IMR-90 (cell line): Measurements from ENCODE around the gene SLC8A1. TPM values are rescaled to one million over a fixed set of nuclear protein-coding genes. Genes with fewer than 3 reads are reported as not detected.
A peak's percentile ranks its signal among the peaks of the same experiment; 100 is the strongest.

Experiments used
- ATAC-seq: fragments of 200-7000 bp; cut with Tn5 transposase; 2 replicates; pipeline ENCODE4 v1.9.1; 2020; ENCODE audit warnings: low read depth, mild to moderate bottlenecking, moderate library complexity
- BruUV-seq: library from RNA; stranded (reverse); fragments of 400-500 nt; replicated peaks from 2 replicates; lab custom pipeline; 2021; lab: Mats Ljungman, UMichigan
- CTCF ChIA-PET: fragments of 300-600 bp; formaldehyde crosslinking; extraction: SDS; loops from one replicate; lab custom pipeline; 2021; ENCODE audit warnings: antibody characterized with exemption; lab: Yijun Ruan, JAX
- POLR2A ChIA-PET: fragments of 300-600 bp; sonication (Branson Sonifier 250); formaldehyde crosslinking; loops from one replicate; lab custom pipeline; 2022; ENCODE audit warnings: antibody characterized with exemption; ENCODE audit not compliant: unreplicated experiment; lab: Charles Lee
- DNase-seq: peaks from one replicate; pipeline ENCODE4 v3.0.0; 2013
- H2AFZ ChIP-seq: replicated peaks from 2 replicates; pipeline ENCODE3; 2013; ENCODE audit warnings: low read length, mild to moderate bottlenecking; ENCODE audit not compliant: poor library complexity
- H2AK5ac ChIP-seq: 2 replicates; pipeline ENCODE4 v1.6.1; 2013; ENCODE audit warnings: low read depth, low read length, inconsistent platforms
- H2AK9ac ChIP-seq: replicated peaks from 2 replicates; pipeline ENCODE3; 2013; ENCODE audit warnings: mild to moderate bottlenecking, low read depth, low read length, moderate library complexity; ENCODE audit not compliant: poor library complexity
- H2BK120ac ChIP-seq: 2 replicates; pipeline ENCODE4 v1.6.1; 2013; ENCODE audit warnings: low read depth, low read length, inconsistent platforms
- H2BK15ac ChIP-seq: 3 replicates; pipeline ENCODE4 v1.6.1; 2013; ENCODE audit warnings: low read depth, low read length, inconsistent platforms
- H2BK20ac ChIP-seq: 2 replicates; pipeline ENCODE4 v1.6.1; 2013; ENCODE audit warnings: low read depth, mild to moderate bottlenecking, inconsistent platforms, low read length, moderate library complexity
- H2BK5ac ChIP-seq: 2 replicates; pipeline ENCODE4 v1.6.1; 2013; ENCODE audit warnings: mild to moderate bottlenecking, low read depth, low read length, inconsistent platforms; ENCODE audit not compliant: poor library complexity, severe bottlenecking
- H3K14ac ChIP-seq: replicated peaks from 2 replicates; pipeline ENCODE4 v1.6.1; 2013; ENCODE audit warnings: low read depth, low read length, inconsistent platforms
- H3K18ac ChIP-seq: 2 replicates; pipeline ENCODE4 v1.6.1; 2013; ENCODE audit warnings: low read depth, low read length, control low read depth
- H3K23ac ChIP-seq: 2 replicates; pipeline ENCODE4 v1.6.1; 2013; ENCODE audit warnings: low read depth, low read length, inconsistent platforms
- H3K27ac ChIP-seq: 2 replicates; pipeline ENCODE4 v1.5.1; 2013; ENCODE audit warnings: mild to moderate bottlenecking, control low read depth, low read length; ENCODE audit not compliant: insufficient read depth
- H3K27me3 ChIP-seq: 2 replicates; pipeline ENCODE4 v1.6.1; 2013; ENCODE audit warnings: low read length; ENCODE audit not compliant: control insufficient read depth, insufficient read depth
- H3K36me3 ChIP-seq: 2 replicates; pipeline ENCODE4 v1.6.1; 2013; ENCODE audit warnings: low read length, mixed read lengths; ENCODE audit not compliant: control insufficient read depth, insufficient read depth
- H3K4ac ChIP-seq: 2 replicates; pipeline ENCODE4 v1.6.1; 2013; ENCODE audit warnings: low read depth, low read length, inconsistent platforms
- H3K4me1 ChIP-seq: 2 replicates; pipeline ENCODE4 v1.6.1; 2013; ENCODE audit warnings: low read length, mixed read lengths; ENCODE audit not compliant: control insufficient read depth, insufficient read depth
- H3K4me2 ChIP-seq: 2 replicates; pipeline ENCODE4 v1.6.1; 2013; ENCODE audit warnings: low read depth, mild to moderate bottlenecking, control low read depth, low read length, moderate library complexity
- H3K4me3 ChIP-seq: 2 replicates; pipeline ENCODE4 v1.5.1; 2013; ENCODE audit warnings: low read depth, mild to moderate bottlenecking, control low read depth, low read length, moderate library complexity; ENCODE audit not compliant: insufficient read depth
- H3K56ac ChIP-seq: 2 replicates; pipeline ENCODE4 v1.6.1; 2013; ENCODE audit warnings: low read length, inconsistent platforms; ENCODE audit not compliant: insufficient read depth; ENCODE audit errors: extremely low read depth
- H3K79me1 ChIP-seq, 2 experiments: 2 replicates each; pipeline ENCODE4 v1.6.1; 2013; ENCODE audit warnings: low read length in 2 of 2, inconsistent platforms in 1 of 2, low read depth in 1 of 2
- H3K9ac ChIP-seq: 2 replicates; pipeline ENCODE4 v1.6.1; 2013; ENCODE audit warnings: low read depth, low read length, control low read depth
- H3K9me1 ChIP-seq: 2 replicates; pipeline ENCODE4 v1.6.1; 2013; ENCODE audit warnings: low read length, inconsistent platforms; ENCODE audit not compliant: insufficient read depth
- H3K9me3 ChIP-seq: 2 replicates; pipeline ENCODE4 v1.6.1; 2013; ENCODE audit warnings: low read length; ENCODE audit not compliant: control insufficient read depth, insufficient read depth
- H4K20me1 ChIP-seq: 2 replicates; pipeline ENCODE4 v1.6.1; 2013; ENCODE audit warnings: low read length, inconsistent platforms; ENCODE audit not compliant: insufficient read depth
- H4K5ac ChIP-seq: 2 replicates; pipeline ENCODE4 v1.6.1; 2013; ENCODE audit warnings: mild to moderate bottlenecking, low read depth, low read length, control low read depth
- H4K8ac ChIP-seq, 2 experiments: 2 replicates each; pipeline ENCODE4 v1.6.1; 2013; ENCODE audit warnings: low read depth in 2 of 2, low read length in 2 of 2, control low read depth in 1 of 2, inconsistent platforms in 1 of 2
- H4K91ac ChIP-seq: 2 replicates; pipeline ENCODE4 v1.6.1; 2013; ENCODE audit warnings: low read depth, low read length, inconsistent platforms; ENCODE audit not compliant: insufficient read depth
- CEBPB ChIP-seq: IDR thresholded peaks from 2 replicates; pipeline ENCODE4 v1.6.1; 2012; ENCODE audit warnings: low read depth, low read length, improper control_type of control experiment
- CHD1 ChIP-seq: IDR thresholded peaks from 2 replicates; pipeline ENCODE4 v1.6.1; 2012; ENCODE audit warnings: low read depth, low read length, improper control_type of control experiment
- CTCF ChIP-seq: conservative IDR thresholded peaks from 2 replicates; pipeline ENCODE4 v1.5.1; 2012; ENCODE audit warnings: mild to moderate bottlenecking, low read depth, low read length, improper control_type of control experiment
- ELK1 ChIP-seq: fragments of 150-350 bp; IDR thresholded peaks from 2 replicates; pipeline ENCODE4 v1.6.1; 2016; ENCODE audit warnings: low read depth, mild to moderate bottlenecking, low read length, moderate library complexity, borderline replicate concordance
- FOS ChIP-seq: fragments of 150-350 bp; IDR thresholded peaks from 2 replicates; pipeline ENCODE4 v1.6.1; 2016; ENCODE audit warnings: low read depth, low read length
- MAFK ChIP-seq: IDR thresholded peaks from 2 replicates; pipeline ENCODE4 v1.6.1; 2012; ENCODE audit warnings: low read depth, low read length, improper control_type of control experiment
- MAZ ChIP-seq: IDR thresholded peaks from 2 replicates; pipeline ENCODE4 v1.6.1; 2012; ENCODE audit warnings: low read depth, mild to moderate bottlenecking, low read length, improper control_type of control experiment, moderate library complexity, borderline replicate concordance
- MXI1 ChIP-seq: IDR thresholded peaks from 2 replicates; pipeline ENCODE4 v1.6.1; 2012; ENCODE audit warnings: low read depth, mild to moderate bottlenecking, low read length, moderate library complexity, borderline replicate concordance
- RAD21 ChIP-seq: IDR thresholded peaks from 2 replicates; pipeline ENCODE4 v1.6.1; 2012; ENCODE audit warnings: low read length, improper control_type of control experiment
- RCOR1 ChIP-seq: IDR thresholded peaks from 2 replicates; pipeline ENCODE4 v1.6.1; 2012; ENCODE audit warnings: mild to moderate bottlenecking, low read length, improper control_type of control experiment; ENCODE audit not compliant: insufficient replicate concordance
- RFX5 ChIP-seq: IDR thresholded peaks from 2 replicates; pipeline ENCODE4 v1.8.0; 2012; ENCODE audit warnings: low read depth, mild to moderate bottlenecking, low read length, moderate library complexity
- SMC3 ChIP-seq: fragments of 150-350 bp; IDR thresholded peaks from 2 replicates; pipeline ENCODE4 v1.6.1; 2016; ENCODE audit warnings: low read depth, mild to moderate bottlenecking, antibody characterized with exemption, low read length, moderate library complexity
- WGBS, 2 experiments: methylation state at CpG; one replicate each; pipeline versions ENCODE4 v1.1.5 to v1.1.7; 2013; ENCODE audit warnings: missing lambda C conversion rate in 2 of 2; ENCODE audit not compliant: insufficient read length in 1 of 2; ENCODE audit errors: extremely low coverage in 2 of 2; 5-methylcytosine and 5-hydroxymethylcytosine counted together
- dilution Hi-C: fragments of 300-500 bp; cut with HindIII; formaldehyde crosslinking; loops from one replicate; pipeline ENCODE4 v1.14.3; 2018; ENCODE audit warnings: low sequenced_read_pairs; ENCODE audit not compliant: unreplicated experiment
- in situ Hi-C: fragments of 300-500 bp; cut with MboI; formaldehyde crosslinking; loops from 3 replicates; pipeline ENCODE4 v1.14.3; 2019; ENCODE audit warnings: low sequenced_read_pairs, inconsistent platforms, mixed read lengths
- intact Hi-C: fragments of 100-400 bp; cut with micrococcal nuclease; formaldehyde crosslinking; loops from 2 replicates; pipeline ENCODE4 v1.10.0; 2022
- polyA plus RNA-seq, 3 experiments: library from polyadenylated mRNA; depleted of rRNA; stranded (reverse); fragments of >200 nt; gene quantifications; 2 replicates each; pipeline ENCODE4 v1.2.3, GENCODE V29; 2012; ENCODE audit warnings: low replicate concordance in 1 of 3
- total RNA-seq: library from RNA; depleted of rRNA; stranded (reverse); fragments of >200 nt; gene quantifications from 2 replicates; pipeline ENCODE4 v1.2.3, GENCODE V29; 2012

Gene SLC8A1
- total and polyA plus RNA-seq, 2 of the 4 experiments (the other 2 are of a cell fraction), result 7.7 to 57.0 TPM

- TF ChIP-seq RFX5, result peak; percentile 55; the same call in 1 of the 2 replicates
Measured at GRCh38 chr2:40240070-40240469, 211.8 kb downstream of the SLC8A1 start (continued).

GRCh38 chr2:40230707-40231432 lies 221.0 kb downstream of the SLC8A1 start:
- dilution Hi-C loops (no loop called here), in situ Hi-C loops (no loop called here), intact Hi-C loops (no loop called here)
- Histone ChIP-seq H3K27me3 (no peaks in the 10 kb centered on the region), H3K9me1 (no peaks in the 10 kb centered on the region; the same call in 1 of the 2 replicates), H4K5ac (peak overlapping the region; percentile 68; the same call in 1 of the 2 replicates), H2BK15ac (no peak overlapping the region), H2BK5ac (no peak overlapping the region), H4K91ac (peak overlapping the region; percentile 10; the same call in 1 of the 2 replicates), H3K14ac (peak overlapping the region; percentile 29; the same call in 1 of the 2 replicates), H3K4me2 (no peak overlapping the region), H3K23ac (peak overlapping the region; percentile 16), H2AK9ac (peak overlapping the region; percentile 63), H3K36me3 (no peaks in the 10 kb centered on the region), H3K4me1 (peaks cover 3% of the 10 kb centered on the region; the same call in 1 of the 2 replicates), H3K27ac (no peak overlapping the region), H3K9me3 (no peaks in the 10 kb centered on the region), H3K4me3 (no peak overlapping the region), H4K20me1 (no peaks in the 10 kb centered on the region), H3K56ac (no peak overlapping the region), H2AFZ (no peak overlapping the region), H3K18ac (peak overlapping the region; percentile 36; the same call in 1 of the 2 replicates), H4K8ac (no peak overlapping the region), H2BK120ac (no peak overlapping the region), H2BK20ac (no peak overlapping the region), H3K4ac (0 out of 2 replicates have a peak overlapping the region, but pooled peaks have one; percentile 10), H3K9ac (no peak overlapping the region), H3K79me1 (no peaks in the 10 kb centered on the region; a peak in 2 of 4 replicates), H2AK5ac (no peak overlapping the region)
- ATAC-seq, result peak; percentile 61
- POLR2A ChIA-PET, result no interaction called here
- CTCF ChIA-PET, result interaction anchor here (1.0 to 1.6 kb wide), 2 partner anchors 16 to 18 kb away, joined by 3 read pairs; no protein-coding TSS in a partner anchor
- BruUV-seq, result no TSS peak
- WGBS, 2 experiments, result no CpG with 5 or more reads among the region's 3 CpGs
- DNase-seq, result no peak
- TF ChIP-seq CTCF (no peak), RCOR1 (no peak), MAZ (no peak), RAD21 (no peak), ELK1 (no peak), CHD1 (no peak), MXI1 (no peak), SMC3 (no peak), MAFK (no peak), FOS (no peak), CEBPB (no peak), RFX5 (no peak)
